Psoas muscle (tissue), 8 donors: Measurements from ENCODE around the gene HYAL3. TPM values are rescaled to one million over a fixed set of nuclear protein-coding genes. Genes with fewer than 3 reads are reported as not detected.
A peak's percentile ranks its signal among the peaks of the same experiment; 100 is the strongest.
"Not testable (repeated sequence)": the region's sequence is repeated elsewhere in the genome, so short reads cannot be mapped to it uniquely, and the experiment has no call there.

Experiments
- ATAC-seq, 4 donors: fragments of 200-7000 bp; cut with Tn5 transposase; one replicate each; pipeline ENCODE4 v1.9.1; 2020; ENCODE audit warnings: moderate library complexity in 3 of 4, mild to moderate bottlenecking in 2 of 4
- DNase-seq, 2 donors: peaks; one replicate each; pipeline ENCODE4 v3.0.0-alpha.2; 2020
- H3K27ac ChIP-seq: fragments of 200-600 bp; one replicate; pipeline ENCODE4 v1.8.0; 2022
- H3K27me3 ChIP-seq, 3 donors: fragments of 200-600 bp in 1 of 3; one replicate each; pipeline versions ENCODE4 v1.6.1 to v1.8.0; 2013 to 2022; ENCODE audit warnings: low read length in 2 of 3, mild to moderate bottlenecking in 2 of 3, moderate library complexity in 1 of 3; ENCODE audit not compliant: insufficient read depth in 3 of 3
- H3K36me3 ChIP-seq, 2 donors: fragments of 200-600 bp in 1 of 2; one replicate each; pipeline versions ENCODE4 v1.6.1 to v1.8.0; 2013 to 2022; ENCODE audit warnings: low read depth in 1 of 2, mild to moderate bottlenecking in 1 of 2, moderate library complexity in 1 of 2; ENCODE audit not compliant: insufficient read depth in 1 of 2
- H3K4me1 ChIP-seq: fragments of 200-600 bp; one replicate; pipeline ENCODE4 v1.8.0; 2022
- H3K4me3 ChIP-seq: fragments of 200-600 bp; one replicate; pipeline ENCODE4 v1.8.0; 2022; ENCODE audit warnings: mild to moderate bottlenecking
- H3K9me3 ChIP-seq: fragments of 200-600 bp; one replicate; pipeline ENCODE4 v1.8.0; 2022
- WGBS, 3 donors: extraction: QIAGEN DNeasy Blood & Tissue Kit; methylation state at CpG; one replicate each; pipeline versions ENCODE4 v1.1.6 to v1.1.7; 2013; 5-methylcytosine and 5-hydroxymethylcytosine counted together
- intact Hi-C, 2 donors: fragments of 100-400 bp; cut with DNase I; formaldehyde crosslinking; loops; one replicate each; pipeline versions ENCODE4 v1.11.0 to v1.14.2; 2022
- polyA plus RNA-seq, 3 donors: library from polyadenylated mRNA; stranded (reverse); fragments of 200-250 nt; gene quantifications; one replicate each; pipeline ENCODE4 v1.2.3, GENCODE V29; 2013
- total RNA-seq, 4 donors: library from RNA; stranded (reverse); fragmentation: NEBNext Ultra II Directional in 2 of 4; extraction: Animal tissue kit (Norgen Biotek cat#: 25700) in 2 of 4; gene quantifications; one replicate each; pipeline versions ENCODE4 v1.2.1 to v1.2.4, GENCODE V29; 2021 to 2023
- TF ChIP-seq, protein P1 (sequence below): fragments of 200-600 bp; IDR thresholded peaks from one replicate; pipeline ENCODE4 v1.8.0; 2022; ENCODE audit warnings: antibody characterized with exemption
- donor health status: healthy with polysubstance abuse.
- donor health status: DM: no; HTN: no; CAD: no; lungs with moderate emphysema.
- donor health status: Bipolar disorder and iron deficiency.
- donor health status: healthy.
- donor health status: DM: yes; HTN: yes; CAD: no.
- donor health status: DM: no; HTN: no; CAD: no.
- donor health status: DM: no; HTN: no; CAD: no.
- donor health status: DM: yes; HTN: yes; CAD: no.

HYAL3 gene
- total and polyA plus RNA-seq, 7 donors = 0.23 to 3.4 (median 0.65) TPM

DNA sequence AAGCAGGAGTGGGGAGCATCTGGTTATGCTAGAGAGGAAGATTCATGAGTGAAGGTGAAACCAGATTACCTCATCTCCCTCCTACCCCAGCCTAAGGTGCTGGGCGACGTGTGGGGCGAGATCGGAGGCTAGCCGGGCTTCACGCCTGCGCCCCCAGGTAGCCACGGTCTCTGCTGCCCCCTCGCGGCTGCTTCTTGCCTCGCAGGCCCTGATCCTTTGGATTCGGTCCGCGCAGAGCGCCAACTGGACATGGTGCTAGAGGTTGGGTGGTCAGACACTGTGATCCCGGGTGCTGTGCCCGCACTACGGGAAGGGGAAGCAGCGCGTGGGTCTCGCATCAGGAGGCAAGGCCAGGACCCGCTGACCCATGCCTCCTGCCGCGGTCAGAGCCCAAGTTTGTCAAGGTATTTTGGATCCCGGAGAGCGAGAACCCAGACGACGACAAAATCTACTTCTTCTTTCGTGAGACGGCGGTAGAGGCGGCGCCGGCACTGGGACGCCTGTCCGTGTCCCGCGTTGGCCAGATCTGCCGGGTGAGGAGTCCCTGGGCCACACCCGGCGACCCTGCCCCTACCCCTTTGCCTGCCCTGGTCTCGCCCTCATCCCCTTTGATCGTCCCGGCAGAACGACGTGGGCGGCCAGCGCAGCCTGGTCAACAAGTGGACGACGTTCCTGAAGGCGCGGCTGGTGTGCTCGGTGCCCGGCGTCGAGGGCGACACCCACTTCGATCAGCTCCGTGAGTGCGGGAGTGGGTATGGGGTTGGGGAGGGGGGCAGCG lies 26.1 kb downstream of the HYAL3 start:
- ATAC-seq (peak; percentile 79 to 86 (median 84)), DNase-seq (peak; percentile 86 to 93)
- 15 to 18% (median 16%) methylated on average over 58 to 61 of the region's 61 CpGs for WGBS, 3 donors
- no peak overlapping the region for H3K27ac ChIP-seq
- H3K4me1 ChIP-seq = peaks cover 30% of the 10 kb centered on the region
- TF ChIP-seq, protein P1, sequence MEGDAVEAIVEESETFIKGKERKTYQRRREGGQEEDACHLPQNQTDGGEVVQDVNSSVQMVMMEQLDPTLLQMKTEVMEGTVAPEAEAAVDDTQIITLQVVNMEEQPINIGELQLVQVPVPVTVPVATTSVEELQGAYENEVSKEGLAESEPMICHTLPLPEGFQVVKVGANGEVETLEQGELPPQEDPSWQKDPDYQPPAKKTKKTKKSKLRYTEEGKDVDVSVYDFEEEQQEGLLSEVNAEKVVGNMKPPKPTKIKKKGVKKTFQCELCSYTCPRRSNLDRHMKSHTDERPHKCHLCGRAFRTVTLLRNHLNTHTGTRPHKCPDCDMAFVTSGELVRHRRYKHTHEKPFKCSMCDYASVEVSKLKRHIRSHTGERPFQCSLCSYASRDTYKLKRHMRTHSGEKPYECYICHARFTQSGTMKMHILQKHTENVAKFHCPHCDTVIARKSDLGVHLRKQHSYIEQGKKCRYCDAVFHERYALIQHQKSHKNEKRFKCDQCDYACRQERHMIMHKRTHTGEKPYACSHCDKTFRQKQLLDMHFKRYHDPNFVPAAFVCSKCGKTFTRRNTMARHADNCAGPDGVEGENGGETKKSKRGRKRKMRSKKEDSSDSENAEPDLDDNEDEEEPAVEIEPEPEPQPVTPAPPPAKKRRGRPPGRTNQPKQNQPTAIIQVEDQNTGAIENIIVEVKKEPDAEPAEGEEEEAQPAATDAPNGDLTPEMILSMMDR = peak; percentile 99
- no peaks in the 10 kb centered on the region for H3K9me3 ChIP-seq
- peaks cover 0 to 1% (median 0%) of the 10 kb centered on the region in 3 donors for H3K27me3 ChIP-seq
- H3K36me3 ChIP-seq = no peaks in the 10 kb centered on the region
- peak overlapping the region; percentile 38 for H3K4me3 ChIP-seq
- intact Hi-C loops = loop anchor here (1.0 to 5.0 kb wide), 5 partner anchors 46 to 151 kb away; partner anchors contain the start of gene GNAT1 (in 1 of the 2)

DNA sequence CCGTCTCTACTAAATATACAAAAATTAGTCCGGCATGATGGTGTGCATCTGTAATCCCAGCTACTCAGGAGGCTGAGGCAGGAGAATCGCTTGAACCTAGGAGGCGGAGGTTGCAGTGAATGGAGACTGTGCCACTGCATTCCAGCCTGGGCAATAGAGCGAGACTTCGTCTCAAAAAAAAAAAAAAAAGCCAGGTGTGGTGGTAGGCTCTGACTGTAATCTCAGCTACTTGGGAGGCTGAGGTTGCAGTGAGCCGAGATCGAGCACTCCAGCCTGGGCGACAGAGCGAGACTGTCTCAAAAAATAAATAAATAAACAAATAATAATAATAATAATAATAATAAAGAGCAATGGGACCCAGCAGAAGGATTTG lies 26.7 kb downstream of the HYAL3 start:
- DNase-seq, H3K27ac ChIP-seq, H3K27me3 ChIP-seq, H3K36me3 ChIP-seq, H3K9me3 ChIP-seq, ATAC-seq: not testable (repeated sequence)
- intact Hi-C loops = loop anchor here (2.0 to 5.0 kb wide), 4 partner anchors 46 to 150 kb away; partner anchors contain the start of gene GNAT1 (in 1 of the 2)
- Histone ChIP-seq H3K4me3 (peak overlapping the region; percentile 38), H3K4me1 (peaks cover 35% of the 10 kb centered on the region)
- WGBS, 3 donors = 59 to 68% (median 63%) methylated on average over 10 of the region's 10 CpGs

DNA sequence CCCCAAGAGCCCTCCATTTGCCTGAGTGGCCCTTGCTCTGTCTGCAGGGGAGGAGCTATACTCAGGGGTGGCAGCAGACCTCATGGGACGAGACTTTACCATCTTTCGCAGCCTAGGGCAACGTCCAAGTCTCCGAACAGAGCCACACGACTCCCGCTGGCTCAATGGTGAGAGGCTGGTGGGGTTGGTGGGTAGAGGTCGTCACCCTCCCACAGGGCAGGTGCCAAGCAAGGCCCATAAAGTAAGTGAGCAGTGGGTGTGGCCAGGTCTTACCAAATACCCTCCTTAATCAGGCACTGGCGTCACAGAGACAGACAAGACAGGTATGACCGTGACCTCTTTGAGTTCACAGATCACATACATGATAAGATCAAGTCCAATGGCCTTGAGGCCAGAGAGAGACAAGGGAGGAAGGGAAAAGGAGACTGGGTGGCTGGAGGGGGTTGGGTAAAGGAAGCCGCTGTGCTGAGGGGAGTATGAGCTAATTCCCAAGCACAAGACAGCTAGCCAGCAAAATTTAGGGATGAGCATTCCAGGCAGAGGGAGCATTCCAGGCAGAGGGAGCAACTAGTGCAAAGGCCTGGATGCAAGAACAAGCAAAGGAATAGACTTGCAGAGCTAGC lies 27.8 kb downstream of the HYAL3 start:
- H3K9me3 ChIP-seq = no peaks in the 10 kb centered on the region
- H3K4me3 ChIP-seq = no peak overlapping the region
- WGBS, 3 donors = 85 to 91% (median 89%) methylated on average over 10 of the region's 10 CpGs
- H3K4me1 ChIP-seq = peaks cover 43% of the 10 kb centered on the region
- DNase-seq = no peak
- H3K27ac ChIP-seq = no peak overlapping the region
- TF ChIP-seq, protein P1 = no peak
- no peaks in the 10 kb centered on the region for H3K36me3 ChIP-seq
- peaks cover 0 to 1% (median 0%) of the 10 kb centered on the region in 3 donors for H3K27me3 ChIP-seq
- intact Hi-C loops = loop anchor here (5.0 kb wide), 2 partner anchors 79 to 149 kb away; partner anchors contain the start of gene GNAT1 (in 1 of the 2)
- no peak for ATAC-seq

DNA sequence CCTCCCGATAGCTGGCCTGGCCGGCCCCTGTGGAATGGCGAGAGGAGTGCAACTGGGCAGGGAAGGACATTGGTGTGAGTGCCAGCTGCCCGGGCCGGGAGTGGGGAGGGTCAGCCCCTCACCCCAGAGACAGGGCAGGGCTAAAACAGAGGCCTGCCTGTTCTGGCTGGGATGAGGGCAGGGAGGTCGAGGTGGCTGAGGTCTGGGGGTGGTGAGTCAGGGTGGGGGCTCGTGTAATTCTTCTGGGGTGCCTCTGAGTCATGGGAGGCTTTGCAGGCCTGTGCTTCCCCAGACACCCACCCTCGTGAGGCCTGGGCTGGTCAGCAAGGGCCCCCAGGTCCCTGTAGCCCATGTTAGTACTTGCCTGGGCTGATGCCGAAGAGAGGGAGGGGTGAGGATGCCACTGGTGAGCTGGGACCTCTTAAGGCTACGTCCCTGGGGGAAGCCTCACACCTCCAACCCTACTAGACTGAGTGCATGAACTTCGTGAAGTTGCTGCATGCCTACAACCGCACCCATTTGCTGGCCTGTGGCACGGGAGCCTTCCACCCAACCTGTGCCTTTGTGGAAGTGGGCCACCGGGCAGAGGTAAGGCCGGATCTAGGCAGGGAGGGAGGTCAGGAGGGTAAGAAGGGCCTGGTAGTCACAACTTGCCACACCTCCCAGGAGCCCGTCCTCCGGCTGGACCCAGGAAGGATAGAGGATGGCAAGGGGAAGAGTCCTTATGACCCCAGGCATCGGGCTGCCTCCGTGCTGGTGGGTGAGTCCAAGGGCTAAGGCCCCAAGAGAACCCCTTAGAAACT lies 28.6 kb downstream of the HYAL3 start:
- WGBS, 3 donors = 70 to 73% (median 70%) methylated on average over 17 to 19 of the region's 19 CpGs
- peaks cover 47% of the 10 kb centered on the region for H3K4me1 ChIP-seq
- no peak overlapping the region for H3K27ac ChIP-seq
- TF ChIP-seq, protein P1 = no peak
- H3K9me3 ChIP-seq = no peaks in the 10 kb centered on the region
- no peak overlapping the region for H3K4me3 ChIP-seq
- ATAC-seq (no peak), DNase-seq (no peak)
- no peaks in the 10 kb centered on the region for H3K36me3 ChIP-seq
- H3K27me3 ChIP-seq = peaks cover 0 to 1% (median 0%) of the 10 kb centered on the region in 3 donors
- intact Hi-C loops = loop anchor here (5.0 kb wide), 2 partner anchors 78 to 148 kb away; partner anchors contain the start of gene GNAT1 (in 1 of the 2)
